ENCODE results near the gene STPG4.

GRCh38 chr2:47160660-47161059, 5.6 kb upstream of the STPG4 start:
- TF ChIP-seq REST (tag by site-specific recombination; IDR thresholded peaks at IDR 0.05) (no peak), PBX3 (CRISPR knock-in tag; IDR thresholded peaks at IDR 0.05) (no peak), CTCF (tag by site-specific recombination; IDR thresholded peaks at IDR 0.05) (no peak), ZBTB11 (tag by site-specific recombination; conservative IDR thresholded peaks at IDR 0.05; ENCODE audit: low read depth) (no peak), MYNN (tag by site-specific recombination; IDR thresholded peaks at IDR 0.05; ENCODE audit: borderline replicate concordance) (no peak), ZNF266 (tag by site-specific recombination; IDR thresholded peaks at IDR 0.05; ENCODE audit: low read depth) (no peak), ZNF423 (tag by site-specific recombination; IDR thresholded peaks at IDR 0.05) (no peak), OSR2 (tag by site-specific recombination; IDR thresholded peaks at IDR 0.05) (no peak), ZSCAN4 (tag by site-specific recombination; IDR thresholded peaks at IDR 0.05) (no peak), ZNF549 (tag by site-specific recombination; IDR thresholded peaks at IDR 0.05) (no peak), ZNF843 (tag by site-specific recombination; IDR thresholded peaks at IDR 0.05) (no peak), ZFP37 (tag by site-specific recombination; IDR thresholded peaks at IDR 0.05) (no peak), GLI4 (tag by site-specific recombination; IDR thresholded peaks at IDR 0.05) (no peak), ZNF311 (tag by site-specific recombination; IDR thresholded peaks at IDR 0.05; ENCODE audit: borderline replicate concordance) (no peak)

Measured in HEK293 (cell line).